Panc1 (cell line): ENCODE results near the gene SCP2. TPM values are rescaled to one million over a fixed set of nuclear protein-coding genes. Genes with fewer than 3 reads are reported as not detected.

Source experiments
- ATAC-seq: fragments of 200-7000 bp; cut with Tn5 transposase; 2 replicates; pipeline ENCODE4 v1.9.1; 2020; ENCODE audit warnings: mild to moderate bottlenecking, moderate library complexity
- BruUV-seq: library from RNA; stranded (reverse); fragments of 400-500 nt; replicated peaks from 2 replicates; lab custom pipeline; 2021; lab: Mats Ljungman, UMichigan
- CTCF ChIA-PET: fragments of 300-600 bp; sonication (Branson Sonifier 250); formaldehyde crosslinking; loops from one replicate; lab custom pipeline; 2022; ENCODE audit warnings: antibody characterized with exemption; lab: Charles Lee
- POLR2A ChIA-PET: fragments of 300-600 bp; sonication (Branson Sonifier 250); formaldehyde crosslinking; loops from one replicate; lab custom pipeline; 2022; ENCODE audit warnings: antibody characterized with exemption; lab: Charles Lee
- DNase-seq: peaks from one replicate; pipeline ENCODE4 v3.0.0-alpha.2; 2010; ENCODE audit warnings: low read depth, low spot score
- H3K27ac ChIP-seq: 2 replicates; pipeline ENCODE4 v1.5.1; 2011; ENCODE audit warnings: mild to moderate bottlenecking, low read length, inconsistent platforms
- H3K27me3 ChIP-seq: fragments of 200-500 bp; sonication (Bioruptor generic); 2 replicates; pipeline ENCODE4 v1.6.0; 2014; ENCODE audit warnings: low read length, inconsistent platforms; ENCODE audit not compliant: control insufficient read depth, insufficient read depth
- H3K36me3 ChIP-seq: fragments of 200-500 bp; sonication (Bioruptor generic); 2 replicates; pipeline ENCODE4 v1.5.1; 2014; ENCODE audit warnings: inconsistent platforms, mild to moderate bottlenecking, low read length, moderate library complexity; ENCODE audit not compliant: control insufficient read depth, insufficient read depth
- H3K4me1 ChIP-seq: 2 replicates; pipeline ENCODE4 v1.5.1; 2011; ENCODE audit warnings: inconsistent platforms, mild to moderate bottlenecking, low read length, moderate library complexity; ENCODE audit not compliant: control insufficient read depth, insufficient read depth
- H3K4me3 ChIP-seq, 2 experiments: 2 replicates each; pipeline ENCODE4 v1.5.1; 2011 to 2012; ENCODE audit warnings: low read depth in 2 of 2, low read length in 2 of 2, mild to moderate bottlenecking in 2 of 2, inconsistent platforms in 1 of 2, moderate library complexity in 1 of 2
- H3K9me3 ChIP-seq: fragments of 200-500 bp; sonication (Bioruptor generic); 2 replicates; pipeline ENCODE4 v1.5.1; 2014; ENCODE audit warnings: low read depth, mild to moderate bottlenecking, inconsistent platforms, low read length, moderate library complexity; ENCODE audit not compliant: control insufficient read depth, insufficient read depth
- CTCF ChIP-seq: fragments of 450-650 bp; IDR thresholded peaks from 2 replicates; pipeline ENCODE4 v1.5.1; 2017; ENCODE audit warnings: mild to moderate bottlenecking
- POLR2AphosphoS5 ChIP-seq: IDR thresholded peaks from 2 replicates; pipeline ENCODE4 v1.6.1; 2012; ENCODE audit warnings: mild to moderate bottlenecking, low read depth, low read length, moderate library complexity
- REST ChIP-seq, 2 experiments: IDR thresholded peaks; 2 replicates each; pipeline ENCODE4 v1.6.1; 2011 to 2012; ENCODE audit warnings: low read depth in 2 of 2, control low read depth in 1 of 2, low read length in 1 of 2, mild to moderate bottlenecking in 1 of 2, moderate library complexity in 1 of 2; ENCODE audit not compliant: insufficient read depth in 1 of 2
- SIN3A ChIP-seq: IDR thresholded peaks from 2 replicates; pipeline ENCODE4 v1.6.1; 2012; ENCODE audit warnings: low read depth, mild to moderate bottlenecking, low read length, moderate library complexity, borderline replicate concordance; ENCODE audit not compliant: insufficient read depth
- TCF7L2 ChIP-seq: IDR thresholded peaks from 2 replicates; pipeline ENCODE4 v1.6.1; 2011; ENCODE audit warnings: mild to moderate bottlenecking, low read depth, low read length, inconsistent platforms
- in situ Hi-C: cut with HindIII; loops from 2 replicates; pipeline ENCODE4 v1.10.0; 2016; ENCODE audit warnings: low sequenced_read_pairs, low pct_unique_long_range_greater_than_20kb
- intact Hi-C: fragments of 100-400 bp; cut with micrococcal nuclease; formaldehyde crosslinking; loops from one replicate; pipeline ENCODE4 v1.10.0; 2022; ENCODE audit not compliant: unreplicated experiment
- total RNA-seq: library from RNA; stranded (reverse); gene quantifications from one replicate; pipeline ENCODE4 v1.2.1, GENCODE V29; 2021; ENCODE audit not compliant: unreplicated experiment

SCP2 gene
- total RNA-seq, 1 experiment from 2014 or later: 88.7 TPM

GRCh38 chr1:53074313-53075154, 147.5 kb downstream of the SCP2 start:
- Histone ChIP-seq H3K27me3 (no peaks in the 10 kb centered on the region), H3K4me1 (no peaks in the 10 kb centered on the region), H3K36me3 (no peaks in the 10 kb centered on the region), H3K27ac (no peak overlapping the region), H3K4me3 (no peak overlapping the region), H3K9me3 (no peaks in the 10 kb centered on the region)
- POLR2A ChIA-PET: interaction anchor here (0.7 kb wide), 1 partner anchor 14 kb away, joined by 3 read pairs; no protein-coding TSS in a partner anchor
- in situ Hi-C loops: no loop called here
- no peak for TF ChIP-seq REST (IDR thresholded peaks at IDR 0.05; ENCODE audit: insufficient read depth in 1 of 2, low read depth in 2 of 2, low read length in 1 of 2)
- TF ChIP-seq SIN3A: no peak
- no peak for TF ChIP-seq TCF7L2
- no peak for TF ChIP-seq POLR2AphosphoS5
- no peak for TF ChIP-seq CTCF
- ATAC-seq: no peak
- no peak for DNase-seq
- no TSS peak for BruUV-seq
- intact Hi-C loops: no loop called here
- CTCF ChIA-PET: no interaction called here

GRCh38 chr1:53075206-53075605, 148.1 kb downstream of the SCP2 start:
- Histone ChIP-seq H3K36me3 (no peaks in the 10 kb centered on the region), H3K4me3 (no peak overlapping the region), H3K4me1 (no peaks in the 10 kb centered on the region), H3K9me3 (no peaks in the 10 kb centered on the region), H3K27me3 (no peaks in the 10 kb centered on the region), H3K27ac (no peak overlapping the region)
- CTCF ChIA-PET: no interaction called here
- DNase-seq: no peak
- BruUV-seq: no TSS peak
- intact Hi-C loops: no loop called here
- in situ Hi-C loops: no loop called here
- TF ChIP-seq CTCF (no peak), POLR2AphosphoS5 (no peak), REST (IDR thresholded peaks at IDR 0.05; ENCODE audit: insufficient read depth in 1 of 2, low read depth in 2 of 2, low read length in 1 of 2) (no peak), TCF7L2 (no peak), SIN3A (no peak)
- no peak for ATAC-seq
- POLR2A ChIA-PET: interaction anchor here (0.7 kb wide), 1 partner anchor 13 kb away, joined by 3 read pairs; no protein-coding TSS in a partner anchor
